K562 (cell line): Measurements from ENCODE around the gene FAM174C.

Experiments
- KLF13 ChIP-seq: fragments of 450-650 bp; IDR thresholded peaks from 2 replicates; pipeline ENCODE4 v1.6.1; 2016; ENCODE audit warnings: missing genetic modification characterization, low read depth, mild to moderate bottlenecking, missing compliant biosample characterization, moderate library complexity, borderline replicate concordance
- SMC3 ChIP-seq: conservative IDR thresholded peaks from 2 replicates; pipeline ENCODE4 v1.6.1; 2011; ENCODE audit warnings: low read depth, low read length, improper control_type of control experiment; ENCODE audit not compliant: insufficient read depth
- TGIF2 ChIP-seq: sonication (generic); formaldehyde crosslinking; IDR thresholded peaks from 2 replicates; pipeline ENCODE4 v1.8.1; 2022; ENCODE audit warnings: mild to moderate bottlenecking, missing genetic modification reagents, moderate library complexity
- TF ChIP-seq, protein P1 (sequence below), 3 experiments: IDR thresholded peaks in 2 of 3; conservative IDR thresholded peaks in 1 of 3; 2 replicates each; pipeline ENCODE4 v1.5.1; 2011 to 2012; ENCODE audit warnings: low read length in 3 of 3, mild to moderate bottlenecking in 3 of 3, control low read depth in 2 of 3, improper control_type of control experiment in 1 of 3, inconsistent platforms in 1 of 3, low read depth in 1 of 3, mixed read lengths in 1 of 3, moderate library complexity in 1 of 3; ENCODE audit not compliant: insufficient read depth in 2 of 3

DNA sequence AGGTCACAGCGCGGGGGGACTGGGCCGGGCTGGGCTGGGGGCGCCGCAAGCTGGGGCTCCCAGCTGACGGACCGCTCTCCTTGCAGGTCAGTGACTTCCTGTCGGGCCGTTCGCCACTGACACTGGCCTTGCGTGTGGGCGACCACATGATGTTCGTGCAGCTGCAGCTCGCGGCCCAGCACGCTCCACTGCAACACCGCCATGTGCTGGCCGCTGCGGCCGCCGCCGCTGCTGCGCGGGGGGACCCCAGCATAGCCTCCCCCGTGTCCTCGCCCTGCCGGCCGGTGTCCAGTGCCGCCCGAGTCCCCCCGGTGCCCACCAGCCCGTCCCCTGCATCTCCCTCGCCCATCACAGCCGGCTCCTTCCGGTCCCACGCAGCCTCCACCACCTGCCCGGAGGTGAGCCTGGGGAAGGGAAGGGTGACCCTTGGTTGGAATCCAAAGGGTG lies 21.2 kb upstream of the FAM174C start:
- TF ChIP-seq SMC3, result no peak
- TF ChIP-seq, protein P1, sequence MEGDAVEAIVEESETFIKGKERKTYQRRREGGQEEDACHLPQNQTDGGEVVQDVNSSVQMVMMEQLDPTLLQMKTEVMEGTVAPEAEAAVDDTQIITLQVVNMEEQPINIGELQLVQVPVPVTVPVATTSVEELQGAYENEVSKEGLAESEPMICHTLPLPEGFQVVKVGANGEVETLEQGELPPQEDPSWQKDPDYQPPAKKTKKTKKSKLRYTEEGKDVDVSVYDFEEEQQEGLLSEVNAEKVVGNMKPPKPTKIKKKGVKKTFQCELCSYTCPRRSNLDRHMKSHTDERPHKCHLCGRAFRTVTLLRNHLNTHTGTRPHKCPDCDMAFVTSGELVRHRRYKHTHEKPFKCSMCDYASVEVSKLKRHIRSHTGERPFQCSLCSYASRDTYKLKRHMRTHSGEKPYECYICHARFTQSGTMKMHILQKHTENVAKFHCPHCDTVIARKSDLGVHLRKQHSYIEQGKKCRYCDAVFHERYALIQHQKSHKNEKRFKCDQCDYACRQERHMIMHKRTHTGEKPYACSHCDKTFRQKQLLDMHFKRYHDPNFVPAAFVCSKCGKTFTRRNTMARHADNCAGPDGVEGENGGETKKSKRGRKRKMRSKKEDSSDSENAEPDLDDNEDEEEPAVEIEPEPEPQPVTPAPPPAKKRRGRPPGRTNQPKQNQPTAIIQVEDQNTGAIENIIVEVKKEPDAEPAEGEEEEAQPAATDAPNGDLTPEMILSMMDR (IDR thresholded peaks at IDR 0.05 in 2 of 3, conservative IDR thresholded peaks at IDR 0.05 in 1 of 3; ENCODE audit: insufficient read depth in 2 of 3, low read depth in 1 of 3, low read length in 3 of 3), result no peak
- no peak; the same call in 1 of the 2 replicates for TF ChIP-seq TGIF2 (CRISPR knock-in tag)
- no peak for TF ChIP-seq KLF13
